Thoracic aorta (tissue), 2 donors: ENCODE data around the gene ICAM2. TPM values are rescaled to one million over a fixed set of nuclear protein-coding genes. Genes with fewer than 3 reads are reported as not detected.

Experiments used
- ATAC-seq: fragments of 150-250 bp; one replicate; pipeline ENCODE4 v1.8.0; 2017; ENCODE audit warnings: low read depth; ENCODE audit not compliant: insufficient number of reproducible peaks, low FRiP score
- DNase-seq: peaks from one replicate; pipeline ENCODE4 v3.0.0-alpha.2; 2020; ENCODE audit warnings: low spot score
- H3K27ac ChIP-seq, 2 donors: fragments of 200-600 bp; sonication (generic); 1 replicate in 1 of 2; 2 replicates in 1 of 2; pipeline ENCODE4 v1.5.1; 2016; ENCODE audit warnings: mild to moderate bottlenecking in 2 of 2, moderate library complexity in 2 of 2
- H3K27me3 ChIP-seq: fragments of 200-600 bp; sonication (generic); replicated peaks from 2 replicates; pipeline ENCODE4 v1.6.0; 2016; ENCODE audit warnings: mild to moderate bottlenecking; ENCODE audit not compliant: insufficient read depth
- H3K36me3 ChIP-seq: fragments of 200-600 bp; sonication (generic); one replicate; pipeline ENCODE4 v1.5.1; 2016
- H3K4me1 ChIP-seq, 2 donors: fragments of 200-600 bp; sonication (generic); 1 replicate in 1 of 2; 2 replicates in 1 of 2; pipeline versions ENCODE4 v1.5.1 to v1.6.0; 2016; ENCODE audit warnings: low read depth in 2 of 2, mild to moderate bottlenecking in 1 of 2; ENCODE audit not compliant: control insufficient read depth in 1 of 2
- H3K4me3 ChIP-seq: fragments of 200-600 bp; sonication (generic); 2 replicates; pipeline ENCODE4 v1.5.1; 2016; ENCODE audit warnings: mild to moderate bottlenecking
- H3K9me3 ChIP-seq: fragments of 200-600 bp; sonication (generic); 2 replicates; pipeline ENCODE4 v1.5.1; 2016
- CTCF ChIP-seq: fragments of 200-600 bp; sonication (generic); IDR thresholded peaks from one replicate; pipeline ENCODE4 v1.5.1; 2019; ENCODE audit warnings: antibody characterized with exemption
- total RNA-seq, 2 donors: library from RNA; depleted of rRNA; stranded (reverse); fragments of >200 nt; gene quantifications; one replicate each; pipeline versions ENCODE4 v1.1.0 to v1.2.3, GENCODE V29; 2016

Gene ICAM2
- total RNA-seq, 2 donors from 2014 or later, result 41.6 to 46.6 TPM

DNA sequence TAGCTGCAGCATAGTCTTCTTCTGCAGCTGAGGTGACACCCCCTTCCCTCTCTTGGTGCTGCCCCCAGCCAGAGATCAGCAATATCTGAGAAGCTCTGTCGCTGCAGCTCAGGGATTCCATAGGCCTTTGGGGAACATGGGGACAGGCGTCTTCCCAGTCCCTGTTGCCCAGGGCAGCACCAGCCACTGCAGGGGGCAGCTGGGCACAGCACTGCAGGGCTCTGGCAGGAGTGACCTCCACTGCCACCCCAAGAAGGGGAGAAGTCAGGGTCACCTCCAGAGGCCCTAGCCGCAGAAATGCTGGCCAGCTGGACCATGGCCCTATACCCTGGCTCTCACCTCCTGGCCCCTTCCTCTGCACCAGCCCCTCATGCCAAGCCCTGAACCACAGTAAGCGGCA, 64.6 kb downstream of the ICAM2 start:
- Histone ChIP-seq H3K4me1 (no peaks in the 10 kb centered on the region), H3K27ac (no peak overlapping the region), H3K27me3 (no peaks in the 10 kb centered on the region), H3K9me3 (no peaks in the 10 kb centered on the region), H3K36me3 (no peaks in the 10 kb centered on the region), H3K4me3 (no peak overlapping the region)
- DNase-seq (no peak), ATAC-seq (no peak)
- TF ChIP-seq CTCF, result no peak

- Histone ChIP-seq H3K27ac (no peak overlapping the region), H3K9me3 (no peaks in the 10 kb centered on the region), H3K4me3 (no peak overlapping the region), H3K4me1 (no peaks in the 10 kb centered on the region), H3K27me3 (no peaks in the 10 kb centered on the region), H3K36me3 (no peaks in the 10 kb centered on the region)
- DNase-seq, result no peak
- no peak for ATAC-seq
- TF ChIP-seq CTCF, result no peak
Measured at GRCh38 chr17:63955232-63955631, 65.2 kb downstream of the ICAM2 start.

DNA sequence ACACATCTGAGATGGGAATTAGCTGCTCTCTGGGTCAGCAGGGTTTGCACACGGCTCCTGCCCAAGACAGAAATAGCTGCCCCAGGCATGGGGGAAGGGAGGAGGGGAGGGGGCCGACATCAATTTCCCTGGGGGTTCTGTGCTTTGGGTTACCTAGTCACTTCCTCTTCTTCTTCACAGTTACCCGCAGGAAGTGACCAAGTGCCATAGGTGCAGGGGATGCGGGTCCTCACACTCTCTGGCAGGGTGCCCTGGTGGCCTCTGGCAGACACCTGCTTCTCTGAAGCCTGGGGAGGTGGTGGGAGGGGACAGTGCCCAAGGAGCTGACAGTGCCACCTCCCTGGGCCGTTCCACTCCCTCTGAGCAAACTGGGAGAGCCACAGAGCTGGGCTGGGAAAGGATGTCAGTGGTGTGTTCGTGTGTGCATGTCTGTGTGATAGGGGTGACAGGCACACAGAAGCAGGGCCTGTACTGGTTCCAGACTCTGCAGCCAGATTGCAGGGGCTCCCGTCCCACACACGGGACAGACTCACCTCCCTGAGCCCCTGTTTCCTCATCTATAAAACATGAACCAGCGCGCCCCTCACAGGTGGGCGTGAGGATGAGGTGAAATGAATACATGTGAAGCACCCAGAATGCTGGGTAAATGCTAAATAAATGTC, 65.9 kb downstream of the ICAM2 start:
- H3K9me3 ChIP-seq, result no peaks in the 10 kb centered on the region
- H3K36me3 ChIP-seq, result no peaks in the 10 kb centered on the region
- H3K27ac ChIP-seq, result no peak overlapping the region
- H3K4me3 ChIP-seq, result no peak overlapping the region
- H3K4me1 ChIP-seq, result no peaks in the 10 kb centered on the region
- TF ChIP-seq CTCF, result no peak
- no peaks in the 10 kb centered on the region for H3K27me3 ChIP-seq
- ATAC-seq, result no peak
- DNase-seq, result no peak

Other genes with a start within 250 kb of the ICAM2 start
- gene CCDC47, start 247.0 kb downstream of the ICAM2 start, total RNA-seq, result 100 to 1,000 TPM in 1 of 2 donors, 10 to 100 TPM in 1; 40.2 to 101 TPM
- gene DDX42, start 246.5 kb downstream of the ICAM2 start, total RNA-seq, result 100 to 1,000 TPM in 1 of 2 donors, 10 to 100 TPM in 1; 92.9 to 157 TPM
- gene PSMC5, start 193.2 kb downstream of the ICAM2 start, total RNA-seq, result 10 to 100 TPM; 58.5 to 76.1 TPM
- 10 to 100 TPM; 38.2 to 52.9 TPM for gene FTSJ3, start 193.0 kb downstream of the ICAM2 start, total RNA-seq
- 100 to 1,000 TPM in 1 of 2 donors, 10 to 100 TPM in 1; 81.8 to 136 TPM for gene SMARCD2, start 177.9 kb downstream of the ICAM2 start, total RNA-seq
- not detected for gene CSH2, start 147.0 kb downstream of the ICAM2 start, total RNA-seq
- not detected for gene GH2, start 138.7 kb downstream of the ICAM2 start, total RNA-seq
- not detected for gene CSH1, start 124.1 kb downstream of the ICAM2 start, total RNA-seq
- not detected for gene CSHL1, start 109.4 kb downstream of the ICAM2 start, total RNA-seq
- gene GH1, start 101.8 kb downstream of the ICAM2 start, total RNA-seq, result not detected
- gene CD79B, start 88.3 kb downstream of the ICAM2 start, total RNA-seq, result 1 to 10 TPM; 4.3 to 6.0 TPM
- 1 to 10 TPM in 1 of 2 donors, not detected in 1; 1.1 TPM for gene SCN4A, start 47.7 kb downstream of the ICAM2 start, total RNA-seq
- not detected for gene PRR29, start 22.3 kb downstream of the ICAM2 start, total RNA-seq
- gene ERN1, start 109.5 kb upstream of the ICAM2 start, total RNA-seq, result 10 to 100 TPM; 13.0 to 22.7 TPM
- gene TEX2, start 242.6 kb upstream of the ICAM2 start, total RNA-seq, result 10 to 100 TPM; 27.5 to 70.7 TPM